K562 (cell line): ENCODE measurements around the gene MICAL2.

Experiments used
- CBX3 ChIP-seq, 2 experiments: IDR thresholded peaks; 1 replicate in 1 of 2; 2 replicates in 1 of 2; pipeline ENCODE4 v1.6.1; 2012; ENCODE audit warnings: inconsistent platforms in 2 of 2, low read length in 2 of 2, borderline replicate concordance in 1 of 2, control low read depth in 1 of 2
- CTCF ChIP-seq, 3 experiments: IDR thresholded peaks in 2 of 3; conservative IDR thresholded peaks in 1 of 3; 2 replicates each; pipeline ENCODE4 v1.5.1; 2011 to 2012; ENCODE audit warnings: low read length in 3 of 3, mild to moderate bottlenecking in 3 of 3, control low read depth in 2 of 3, improper control_type of control experiment in 1 of 3, inconsistent platforms in 1 of 3, low read depth in 1 of 3, mixed read lengths in 1 of 3, moderate library complexity in 1 of 3; ENCODE audit not compliant: insufficient read depth in 2 of 3
- JUN ChIP-seq, 2 experiments: sonication (generic) in 1 of 2; formaldehyde crosslinking in 1 of 2; IDR thresholded peaks; 2 replicates each; pipeline versions ENCODE4 v1.6.1 to v1.8.0; 2012 to 2022; ENCODE audit warnings: borderline replicate concordance in 2 of 2, mild to moderate bottlenecking in 2 of 2, improper control_type of control experiment in 1 of 2, low read depth in 1 of 2, low read length in 1 of 2, missing genetic modification reagents in 1 of 2
- RAD21 ChIP-seq, 2 experiments: fragments of 250-450 bp in 1 of 2; fragments of 450-650 bp in 1 of 2; sonication (Bioruptor Pico) in 1 of 2; formaldehyde crosslinking in 1 of 2; IDR thresholded peaks in 1 of 2; conservative IDR thresholded peaks in 1 of 2; 2 replicates each; pipeline versions ENCODE4 v1.4.0 to v1.8.0; 2020 to 2022; ENCODE audit warnings: mild to moderate bottlenecking in 2 of 2, moderate library complexity in 1 of 2
- ZNF263 ChIP-seq: sonication (generic); formaldehyde crosslinking; IDR thresholded peaks from 2 replicates; pipeline ENCODE4 v1.8.0; 2022; ENCODE audit warnings: mild to moderate bottlenecking, missing genetic modification reagents, borderline replicate concordance
- TF ChIP-seq, protein P1 (sequence below), 2 experiments: fragments of 450-650 bp; formaldehyde crosslinking in 1 of 2; IDR thresholded peaks; 2 replicates each; pipeline versions ENCODE4 v1.4.0 to v1.6.1; 2014 to 2020; ENCODE audit warnings: mild to moderate bottlenecking in 2 of 2, borderline replicate concordance in 1 of 2, low read depth in 1 of 2
- TF ChIP-seq, protein P2 (sequence below): sonication (generic); formaldehyde crosslinking; IDR thresholded peaks from 2 replicates; pipeline ENCODE4 v1.5.0; 2020; ENCODE audit warnings: missing genetic modification reagents

- TF ChIP-seq CTCF (IDR thresholded peaks at IDR 0.05 in 2 of 3, conservative IDR thresholded peaks at IDR 0.05 in 1 of 3; ENCODE audit: insufficient read depth in 2 of 3, low read depth in 1 of 3, low read length in 3 of 3) (no peak), RAD21 (CRISPR knock-in tag; conservative IDR thresholded peaks at IDR 0.05 in 1 of 2, IDR thresholded peaks at IDR 0.05 in 1 of 2) (no peak), CBX3 (IDR thresholded peaks at IDR 0.05; ENCODE audit: borderline replicate concordance in 1 of 2, low read length in 2 of 2) (no peak), JUN (IDR thresholded peaks at IDR 0.05; ENCODE audit: borderline replicate concordance, low read depth, low read length) (no peak), JUN (CRISPR knock-in tag; IDR thresholded peaks at IDR 0.05; ENCODE audit: borderline replicate concordance) (no peak), ZNF263 (CRISPR knock-in tag) (no peak)
- TF ChIP-seq, protein P1, sequence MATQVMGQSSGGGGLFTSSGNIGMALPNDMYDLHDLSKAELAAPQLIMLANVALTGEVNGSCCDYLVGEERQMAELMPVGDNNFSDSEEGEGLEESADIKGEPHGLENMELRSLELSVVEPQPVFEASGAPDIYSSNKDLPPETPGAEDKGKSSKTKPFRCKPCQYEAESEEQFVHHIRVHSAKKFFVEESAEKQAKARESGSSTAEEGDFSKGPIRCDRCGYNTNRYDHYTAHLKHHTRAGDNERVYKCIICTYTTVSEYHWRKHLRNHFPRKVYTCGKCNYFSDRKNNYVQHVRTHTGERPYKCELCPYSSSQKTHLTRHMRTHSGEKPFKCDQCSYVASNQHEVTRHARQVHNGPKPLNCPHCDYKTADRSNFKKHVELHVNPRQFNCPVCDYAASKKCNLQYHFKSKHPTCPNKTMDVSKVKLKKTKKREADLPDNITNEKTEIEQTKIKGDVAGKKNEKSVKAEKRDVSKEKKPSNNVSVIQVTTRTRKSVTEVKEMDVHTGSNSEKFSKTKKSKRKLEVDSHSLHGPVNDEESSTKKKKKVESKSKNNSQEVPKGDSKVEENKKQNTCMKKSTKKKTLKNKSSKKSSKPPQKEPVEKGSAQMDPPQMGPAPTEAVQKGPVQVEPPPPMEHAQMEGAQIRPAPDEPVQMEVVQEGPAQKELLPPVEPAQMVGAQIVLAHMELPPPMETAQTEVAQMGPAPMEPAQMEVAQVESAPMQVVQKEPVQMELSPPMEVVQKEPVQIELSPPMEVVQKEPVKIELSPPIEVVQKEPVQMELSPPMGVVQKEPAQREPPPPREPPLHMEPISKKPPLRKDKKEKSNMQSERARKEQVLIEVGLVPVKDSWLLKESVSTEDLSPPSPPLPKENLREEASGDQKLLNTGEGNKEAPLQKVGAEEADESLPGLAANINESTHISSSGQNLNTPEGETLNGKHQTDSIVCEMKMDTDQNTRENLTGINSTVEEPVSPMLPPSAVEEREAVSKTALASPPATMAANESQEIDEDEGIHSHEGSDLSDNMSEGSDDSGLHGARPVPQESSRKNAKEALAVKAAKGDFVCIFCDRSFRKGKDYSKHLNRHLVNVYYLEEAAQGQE (IDR thresholded peaks at IDR 0.05; ENCODE audit: borderline replicate concordance), result no peak
- TF ChIP-seq, protein P1 (CRISPR knock-in tag; IDR thresholded peaks at IDR 0.05; ENCODE audit: low read depth), result no peak
- TF ChIP-seq, protein P2, sequence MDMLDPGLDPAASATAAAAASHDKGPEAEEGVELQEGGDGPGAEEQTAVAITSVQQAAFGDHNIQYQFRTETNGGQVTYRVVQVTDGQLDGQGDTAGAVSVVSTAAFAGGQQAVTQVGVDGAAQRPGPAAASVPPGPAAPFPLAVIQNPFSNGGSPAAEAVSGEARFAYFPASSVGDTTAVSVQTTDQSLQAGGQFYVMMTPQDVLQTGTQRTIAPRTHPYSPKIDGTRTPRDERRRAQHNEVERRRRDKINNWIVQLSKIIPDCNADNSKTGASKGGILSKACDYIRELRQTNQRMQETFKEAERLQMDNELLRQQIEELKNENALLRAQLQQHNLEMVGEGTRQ (CRISPR knock-in tag), result no peak
Measured at GRCh38 chr11:12089041-12089440, 21.3 kb upstream of the MICAL2 start.
